HG02588 (cell line): ENCODE data around the gene CECR2.

Source experiments
- ATAC-seq: cut with Tn5 transposase; IDR thresholded peaks from one replicate; pipeline ENCODE4 v1.9.1; 2021; ENCODE audit warnings: mild to moderate bottlenecking, moderate library complexity; ENCODE audit not compliant: unreplicated experiment

The CECR2 gene

DNA sequence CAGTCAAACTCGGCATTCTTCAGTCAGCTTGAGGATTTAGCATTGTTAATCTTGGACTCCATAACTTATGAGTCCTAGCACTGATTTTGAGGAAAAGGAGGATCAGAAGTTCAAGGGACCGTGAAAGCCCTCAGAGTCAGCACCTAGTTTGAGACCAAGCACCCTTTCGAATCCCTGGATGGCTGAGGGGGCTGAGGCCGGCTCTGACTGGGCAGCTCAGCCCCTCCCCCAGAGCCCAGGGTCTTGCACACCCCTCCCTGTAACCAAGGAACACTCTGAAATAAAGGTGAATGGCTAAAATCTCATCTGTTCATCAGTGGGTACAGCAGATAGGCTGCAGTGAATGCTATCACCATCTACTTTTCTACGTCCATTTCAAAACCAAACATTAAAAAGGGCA lies 221.3 kb downstream of the CECR2 start:
- ATAC-seq: no peak

DNA sequence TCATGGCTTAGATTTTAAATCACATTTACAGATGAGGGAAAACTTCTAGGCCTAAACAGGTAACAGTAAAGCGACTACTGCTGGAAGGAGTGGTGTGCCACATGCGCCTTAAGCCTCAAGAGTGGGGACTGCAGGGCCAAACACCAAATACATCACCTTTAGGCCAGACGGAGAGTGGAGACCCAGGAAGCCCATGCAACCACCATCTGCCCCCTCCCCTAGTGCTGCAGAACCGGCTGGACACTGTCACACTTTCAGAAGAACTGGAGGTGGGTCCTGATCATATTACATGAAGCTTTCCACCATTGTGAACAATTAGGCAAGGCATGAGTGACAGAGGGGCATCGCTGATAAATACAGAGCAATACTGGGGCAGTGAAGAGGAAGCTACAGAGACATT lies 222.9 kb downstream of the CECR2 start:
- ATAC-seq: no peak

DNA sequence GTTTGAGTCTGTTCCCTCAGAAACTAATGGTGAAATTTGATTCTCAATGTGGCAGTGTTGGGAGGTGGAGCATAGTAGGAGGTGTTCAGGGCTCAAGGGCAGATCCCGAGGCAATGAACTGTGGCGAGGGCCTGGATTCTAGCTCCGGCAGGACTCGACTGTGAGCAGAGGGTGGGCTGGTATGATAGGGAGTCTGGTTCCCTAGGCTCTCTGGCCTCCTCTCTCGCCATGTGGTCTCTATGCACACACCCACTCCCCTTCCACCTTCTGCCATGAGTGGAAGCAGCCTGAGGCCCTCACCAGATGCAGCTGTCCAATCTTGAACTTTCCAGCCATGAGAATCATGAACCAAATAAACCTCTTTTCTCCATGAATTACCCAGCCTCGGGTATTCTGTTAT lies 227.0 kb downstream of the CECR2 start:
- no peak for ATAC-seq

DNA sequence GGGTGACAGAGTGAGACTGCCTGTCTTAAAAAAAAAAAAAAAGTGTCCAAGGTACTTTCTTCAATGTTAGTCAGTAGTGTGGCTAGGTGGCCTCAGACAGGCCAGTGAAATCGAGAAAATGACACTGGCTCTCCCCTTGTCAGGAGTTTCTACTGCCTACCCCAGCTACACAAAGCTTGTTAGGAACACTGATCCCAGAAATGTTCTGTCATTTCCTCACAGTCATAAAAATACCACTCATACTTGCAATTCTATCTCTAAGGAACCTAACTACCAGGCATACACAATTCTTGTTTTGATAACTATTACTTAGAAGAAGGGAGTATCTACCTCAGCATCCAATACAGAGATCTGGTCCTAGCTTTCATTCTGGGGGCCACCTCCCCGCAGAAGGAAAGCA lies 228.0 kb downstream of the CECR2 start:
- ATAC-seq: no peak

DNA sequence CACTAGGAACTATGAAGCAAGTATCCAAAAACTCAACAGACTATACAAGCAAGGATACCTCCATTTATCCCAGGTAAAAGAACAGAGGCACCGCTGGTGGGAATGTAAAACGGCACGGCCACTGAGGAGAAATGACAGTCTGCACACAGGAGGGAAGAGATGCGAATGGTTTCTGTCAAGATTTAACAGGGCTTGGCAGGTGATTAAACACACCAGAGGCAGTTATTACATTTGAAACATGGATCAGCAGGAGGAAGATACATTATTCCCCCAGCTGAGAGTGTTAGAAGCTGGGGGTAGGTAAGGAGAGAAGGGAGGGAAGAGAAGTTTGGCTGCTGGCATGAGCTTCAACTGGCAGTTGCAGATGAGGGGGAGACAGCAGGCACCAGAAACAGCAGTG lies 229.1 kb downstream of the CECR2 start:
- no peak for ATAC-seq

DNA sequence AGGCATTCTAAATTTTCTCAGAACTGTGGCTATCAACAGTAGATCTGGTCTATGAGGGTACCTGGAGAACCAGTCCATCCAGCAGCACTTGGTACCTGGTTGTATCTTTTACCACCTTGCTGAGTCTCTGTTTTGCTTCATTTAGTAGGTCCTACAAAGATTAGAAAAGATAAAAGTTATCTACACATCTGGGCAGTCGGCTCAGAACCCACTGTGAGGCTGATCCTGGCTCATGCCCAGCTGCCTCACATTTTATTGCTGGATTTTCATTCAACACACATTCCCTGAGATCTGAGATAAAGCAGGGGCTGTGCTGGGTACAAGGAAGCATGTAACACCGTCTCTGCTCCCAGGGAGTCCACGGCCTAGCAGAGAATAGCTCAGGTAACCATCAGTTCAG lies 231.8 kb downstream of the CECR2 start:
- ATAC-seq: no peak

DNA sequence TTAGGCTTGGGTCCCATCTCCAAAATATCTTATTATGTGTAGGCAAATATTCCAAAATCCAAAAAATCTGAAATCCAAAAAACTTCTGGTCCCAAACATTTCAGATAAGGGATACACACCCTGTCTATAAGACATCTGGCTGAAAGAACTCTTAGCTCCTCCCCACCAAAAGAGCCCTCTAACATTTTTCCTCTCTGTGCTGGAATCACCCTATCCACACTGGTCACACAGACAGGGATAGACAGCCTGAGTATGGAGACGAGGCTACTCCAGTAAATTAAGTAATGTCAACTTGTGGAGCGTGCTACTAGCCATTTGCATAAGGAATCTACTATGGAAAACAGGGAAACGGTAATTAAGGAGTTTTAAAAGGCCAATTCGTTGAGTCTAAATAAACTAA lies 234.4 kb downstream of the CECR2 start:
- no peak for ATAC-seq

DNA sequence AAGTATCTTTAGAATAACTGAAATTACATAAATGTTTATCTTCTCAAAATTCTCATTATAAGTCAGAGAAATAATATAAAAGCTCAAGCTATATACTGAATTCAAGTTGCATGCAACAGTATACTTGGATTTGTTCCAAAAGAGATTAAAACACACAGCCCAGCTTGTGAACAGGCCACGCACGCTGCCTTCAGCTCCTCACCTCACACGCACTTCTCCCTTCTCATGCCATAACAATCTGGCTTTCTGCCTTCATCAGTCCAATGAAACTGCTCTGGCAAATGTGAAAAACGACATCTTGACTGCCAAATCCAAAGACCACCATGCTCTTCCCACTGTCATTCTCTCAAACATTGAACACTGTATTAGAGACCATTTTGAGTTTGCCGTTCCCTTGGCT lies 237.2 kb downstream of the CECR2 start:
- no peak for ATAC-seq
